ENCODE measurements around the gene CARNS1.

- TF ChIP-seq CTCF (IDR thresholded peaks at IDR 0.05), result no peak
- no peak for TF ChIP-seq POLR2A (IDR thresholded peaks at IDR 0.05)
Measured at GRCh38 chr11:67398661-67399563, 16.6 kb upstream of the CARNS1 start.
